IMR-90 (cell line): Measurements from ENCODE around the gene MOCOS. TPM values are rescaled to one million over a fixed set of nuclear protein-coding genes. Genes with fewer than 3 reads are reported as not detected.

Experiments
- ATAC-seq: fragments of 200-7000 bp; cut with Tn5 transposase; 2 replicates; pipeline ENCODE4 v1.9.1; 2020; ENCODE audit warnings: low read depth, mild to moderate bottlenecking, moderate library complexity
- BruUV-seq: library from RNA; stranded (reverse); fragments of 400-500 nt; replicated peaks from 2 replicates; lab custom pipeline; 2021; lab: Mats Ljungman, UMichigan
- CTCF ChIA-PET: fragments of 300-600 bp; formaldehyde crosslinking; extraction: SDS; loops from one replicate; lab custom pipeline; 2021; ENCODE audit warnings: antibody characterized with exemption; lab: Yijun Ruan, JAX
- POLR2A ChIA-PET: fragments of 300-600 bp; sonication (Branson Sonifier 250); formaldehyde crosslinking; loops from one replicate; lab custom pipeline; 2022; ENCODE audit warnings: antibody characterized with exemption; ENCODE audit not compliant: unreplicated experiment; lab: Charles Lee
- DNase-seq: peaks from one replicate; pipeline ENCODE4 v3.0.0; 2013
- H2AFZ ChIP-seq: replicated peaks from 2 replicates; pipeline ENCODE3; 2013; ENCODE audit warnings: low read length, mild to moderate bottlenecking; ENCODE audit not compliant: poor library complexity
- H2AK5ac ChIP-seq: 2 replicates; pipeline ENCODE4 v1.6.1; 2013; ENCODE audit warnings: low read depth, low read length, inconsistent platforms
- H2AK9ac ChIP-seq: replicated peaks from 2 replicates; pipeline ENCODE3; 2013; ENCODE audit warnings: mild to moderate bottlenecking, low read depth, low read length, moderate library complexity; ENCODE audit not compliant: poor library complexity
- H2BK120ac ChIP-seq: 2 replicates; pipeline ENCODE4 v1.6.1; 2013; ENCODE audit warnings: low read depth, low read length, inconsistent platforms
- H2BK15ac ChIP-seq: 3 replicates; pipeline ENCODE4 v1.6.1; 2013; ENCODE audit warnings: low read depth, low read length, inconsistent platforms
- H2BK20ac ChIP-seq: 2 replicates; pipeline ENCODE4 v1.6.1; 2013; ENCODE audit warnings: low read depth, mild to moderate bottlenecking, inconsistent platforms, low read length, moderate library complexity
- H2BK5ac ChIP-seq: 2 replicates; pipeline ENCODE4 v1.6.1; 2013; ENCODE audit warnings: mild to moderate bottlenecking, low read depth, low read length, inconsistent platforms; ENCODE audit not compliant: poor library complexity, severe bottlenecking
- H3K14ac ChIP-seq: replicated peaks from 2 replicates; pipeline ENCODE4 v1.6.1; 2013; ENCODE audit warnings: low read depth, low read length, inconsistent platforms
- H3K18ac ChIP-seq: 2 replicates; pipeline ENCODE4 v1.6.1; 2013; ENCODE audit warnings: low read depth, low read length, control low read depth
- H3K23ac ChIP-seq: 2 replicates; pipeline ENCODE4 v1.6.1; 2013; ENCODE audit warnings: low read depth, low read length, inconsistent platforms
- H3K27ac ChIP-seq: 2 replicates; pipeline ENCODE4 v1.5.1; 2013; ENCODE audit warnings: mild to moderate bottlenecking, control low read depth, low read length; ENCODE audit not compliant: insufficient read depth
- H3K27me3 ChIP-seq: 2 replicates; pipeline ENCODE4 v1.6.1; 2013; ENCODE audit warnings: low read length; ENCODE audit not compliant: control insufficient read depth, insufficient read depth
- H3K36me3 ChIP-seq: 2 replicates; pipeline ENCODE4 v1.6.1; 2013; ENCODE audit warnings: low read length, mixed read lengths; ENCODE audit not compliant: control insufficient read depth, insufficient read depth
- H3K4ac ChIP-seq: 2 replicates; pipeline ENCODE4 v1.6.1; 2013; ENCODE audit warnings: low read depth, low read length, inconsistent platforms
- H3K4me1 ChIP-seq: 2 replicates; pipeline ENCODE4 v1.6.1; 2013; ENCODE audit warnings: low read length, mixed read lengths; ENCODE audit not compliant: control insufficient read depth, insufficient read depth
- H3K4me2 ChIP-seq: 2 replicates; pipeline ENCODE4 v1.6.1; 2013; ENCODE audit warnings: low read depth, mild to moderate bottlenecking, control low read depth, low read length, moderate library complexity
- H3K4me3 ChIP-seq: 2 replicates; pipeline ENCODE4 v1.5.1; 2013; ENCODE audit warnings: low read depth, mild to moderate bottlenecking, control low read depth, low read length, moderate library complexity; ENCODE audit not compliant: insufficient read depth
- H3K56ac ChIP-seq: 2 replicates; pipeline ENCODE4 v1.6.1; 2013; ENCODE audit warnings: low read length, inconsistent platforms; ENCODE audit not compliant: insufficient read depth; ENCODE audit errors: extremely low read depth
- H3K79me1 ChIP-seq, 2 experiments: 2 replicates each; pipeline ENCODE4 v1.6.1; 2013; ENCODE audit warnings: low read length in 2 of 2, inconsistent platforms in 1 of 2, low read depth in 1 of 2
- H3K9ac ChIP-seq: 2 replicates; pipeline ENCODE4 v1.6.1; 2013; ENCODE audit warnings: low read depth, low read length, control low read depth
- H3K9me1 ChIP-seq: 2 replicates; pipeline ENCODE4 v1.6.1; 2013; ENCODE audit warnings: low read length, inconsistent platforms; ENCODE audit not compliant: insufficient read depth
- H3K9me3 ChIP-seq: 2 replicates; pipeline ENCODE4 v1.6.1; 2013; ENCODE audit warnings: low read length; ENCODE audit not compliant: control insufficient read depth, insufficient read depth
- H4K20me1 ChIP-seq: 2 replicates; pipeline ENCODE4 v1.6.1; 2013; ENCODE audit warnings: low read length, inconsistent platforms; ENCODE audit not compliant: insufficient read depth
- H4K5ac ChIP-seq: 2 replicates; pipeline ENCODE4 v1.6.1; 2013; ENCODE audit warnings: mild to moderate bottlenecking, low read depth, low read length, control low read depth
- H4K8ac ChIP-seq, 2 experiments: 2 replicates each; pipeline ENCODE4 v1.6.1; 2013; ENCODE audit warnings: low read depth in 2 of 2, low read length in 2 of 2, control low read depth in 1 of 2, inconsistent platforms in 1 of 2
- H4K91ac ChIP-seq: 2 replicates; pipeline ENCODE4 v1.6.1; 2013; ENCODE audit warnings: low read depth, low read length, inconsistent platforms; ENCODE audit not compliant: insufficient read depth
- BHLHE40 ChIP-seq: fragments of 150-350 bp; IDR thresholded peaks from 2 replicates; pipeline ENCODE4 v1.6.1; 2016; ENCODE audit warnings: mild to moderate bottlenecking, low read depth, low read length
- CEBPB ChIP-seq: IDR thresholded peaks from 2 replicates; pipeline ENCODE4 v1.6.1; 2012; ENCODE audit warnings: low read depth, low read length, improper control_type of control experiment
- FOS ChIP-seq: fragments of 150-350 bp; IDR thresholded peaks from 2 replicates; pipeline ENCODE4 v1.6.1; 2016; ENCODE audit warnings: low read depth, low read length
- MAZ ChIP-seq: IDR thresholded peaks from 2 replicates; pipeline ENCODE4 v1.6.1; 2012; ENCODE audit warnings: low read depth, mild to moderate bottlenecking, low read length, improper control_type of control experiment, moderate library complexity, borderline replicate concordance
- NFE2L2 ChIP-seq: fragments of 150-350 bp; IDR thresholded peaks from 2 replicates; pipeline ENCODE4 v1.6.1; 2016; ENCODE audit warnings: low read depth, mild to moderate bottlenecking, low read length
- RAD21 ChIP-seq: IDR thresholded peaks from 2 replicates; pipeline ENCODE4 v1.6.1; 2012; ENCODE audit warnings: low read length, improper control_type of control experiment
- SMC3 ChIP-seq: fragments of 150-350 bp; IDR thresholded peaks from 2 replicates; pipeline ENCODE4 v1.6.1; 2016; ENCODE audit warnings: low read depth, mild to moderate bottlenecking, antibody characterized with exemption, low read length, moderate library complexity
- WGBS, 2 experiments: methylation state at CpG; one replicate each; pipeline versions ENCODE4 v1.1.5 to v1.1.7; 2013; ENCODE audit warnings: missing lambda C conversion rate in 2 of 2; ENCODE audit not compliant: insufficient read length in 1 of 2; ENCODE audit errors: extremely low coverage in 2 of 2; 5-methylcytosine and 5-hydroxymethylcytosine counted together
- dilution Hi-C: fragments of 300-500 bp; cut with HindIII; formaldehyde crosslinking; loops from one replicate; pipeline ENCODE4 v1.14.3; 2018; ENCODE audit warnings: low sequenced_read_pairs; ENCODE audit not compliant: unreplicated experiment
- in situ Hi-C: fragments of 300-500 bp; cut with MboI; formaldehyde crosslinking; loops from 3 replicates; pipeline ENCODE4 v1.14.3; 2019; ENCODE audit warnings: low sequenced_read_pairs, inconsistent platforms, mixed read lengths
- intact Hi-C: fragments of 100-400 bp; cut with micrococcal nuclease; formaldehyde crosslinking; loops from 2 replicates; pipeline ENCODE4 v1.10.0; 2022
- polyA plus RNA-seq, 3 experiments: library from polyadenylated mRNA; depleted of rRNA; stranded (reverse); fragments of >200 nt; gene quantifications; 2 replicates each; pipeline ENCODE4 v1.2.3, GENCODE V29; 2012; ENCODE audit warnings: low replicate concordance in 1 of 3
- total RNA-seq: library from RNA; depleted of rRNA; stranded (reverse); fragments of >200 nt; gene quantifications from 2 replicates; pipeline ENCODE4 v1.2.3, GENCODE V29; 2012
- TF ChIP-seq, protein P1 (sequence below): fragments of 150-350 bp; IDR thresholded peaks from 2 replicates; pipeline ENCODE4 v1.6.1; 2016; ENCODE audit warnings: low read depth, mild to moderate bottlenecking, low read length, moderate library complexity, borderline replicate concordance
- TF ChIP-seq, protein P2 (sequence below): fragments of 150-350 bp; IDR thresholded peaks from 2 replicates; pipeline ENCODE4 v1.6.1; 2017; ENCODE audit warnings: mild to moderate bottlenecking, antibody characterized with exemption, low read length, low read depth

MOCOS gene
- total and polyA plus RNA-seq, 2 of the 4 experiments (the other 2 are of a cell fraction): 1.1 to 2.2 TPM

DNA sequence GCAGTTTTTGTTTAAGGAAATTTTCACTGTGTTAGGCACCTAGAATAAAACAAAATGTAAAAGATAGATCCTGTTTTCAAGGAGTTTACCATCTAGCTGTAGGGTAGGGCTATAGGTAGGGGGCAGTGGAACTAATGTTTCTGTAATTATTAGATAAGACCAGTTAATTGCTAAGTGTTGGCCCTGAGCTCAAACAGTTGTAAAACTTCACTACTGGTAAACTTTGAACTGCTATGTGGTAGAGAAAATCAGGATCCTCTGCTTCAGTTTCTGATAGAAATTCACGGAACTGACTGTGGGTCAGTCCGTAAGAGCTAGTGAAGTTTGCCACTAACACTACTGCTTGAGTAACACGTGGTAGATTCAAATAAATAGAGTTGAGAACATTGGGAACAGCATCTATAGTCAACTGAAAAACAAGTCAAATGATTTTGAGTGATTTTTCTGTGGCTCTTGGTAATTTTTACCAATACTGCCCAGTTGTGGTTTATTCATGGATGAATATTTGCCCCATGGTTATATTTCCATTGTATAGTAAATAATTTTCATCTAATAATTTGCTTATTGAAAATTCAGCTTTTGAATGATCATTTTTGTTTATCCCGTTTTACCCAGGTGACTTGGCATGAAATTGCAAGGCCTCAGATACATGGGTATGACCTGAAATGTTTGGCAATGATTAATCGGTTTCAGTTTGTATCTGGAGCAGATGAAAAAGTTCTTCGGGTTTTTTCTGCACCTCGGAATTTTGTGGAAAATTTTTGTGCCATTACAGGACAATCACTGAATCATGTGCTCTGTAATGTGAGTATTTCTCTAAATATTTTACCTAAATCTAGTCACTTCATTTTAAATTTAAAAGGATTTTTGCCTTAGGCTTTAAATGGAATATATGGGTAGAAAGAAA, 31.2 kb upstream of the MOCOS start:
- H3K36me3 ChIP-seq: peaks cover 37% of the 10 kb centered on the region
- in situ Hi-C loops: no loop called here
- DNase-seq (peak; percentile 70), ATAC-seq (no peak)
- no peaks in the 10 kb centered on the region for H3K27me3 ChIP-seq
- H2AFZ ChIP-seq: no peak overlapping the region
- BruUV-seq: no TSS peak
- H3K23ac ChIP-seq: peak overlapping the region; percentile 72; the same call in 1 of the 2 replicates
- peak overlapping the region; percentile 72 for H2BK120ac ChIP-seq
- intact Hi-C loops: no loop called here
- peak overlapping the region; percentile 66; the same call in 1 of the 2 replicates for H4K5ac ChIP-seq
- H4K8ac ChIP-seq: peak overlapping the region in 1 of 2 experiments; percentile 81; a peak in 2 of 4 replicates
- peak overlapping the region; percentile 43 for H4K91ac ChIP-seq
- 0 out of 2 replicates have a peak overlapping the region, but pooled peaks have one; percentile 61 for H3K56ac ChIP-seq
- peak overlapping the region; percentile 22; the same call in 1 of the 3 replicates for H2BK15ac ChIP-seq
- ChIA-PET CTCF (interaction anchor here (0.6 kb wide), 1 partner anchor 130 kb away, joined by 3 read pairs; no protein-coding TSS in a partner anchor), POLR2A (no interaction called here)
- H3K9me1 ChIP-seq: peaks cover 11% of the 10 kb centered on the region
- peak overlapping the region; percentile 67 for H3K14ac ChIP-seq
- TF ChIP-seq NFE2L2 (no peak), FOS (no peak), CEBPB (no peak), MAZ (no peak), RAD21 (no peak), SMC3 (no peak), BHLHE40 (no peak)
- TF ChIP-seq, protein P1, sequence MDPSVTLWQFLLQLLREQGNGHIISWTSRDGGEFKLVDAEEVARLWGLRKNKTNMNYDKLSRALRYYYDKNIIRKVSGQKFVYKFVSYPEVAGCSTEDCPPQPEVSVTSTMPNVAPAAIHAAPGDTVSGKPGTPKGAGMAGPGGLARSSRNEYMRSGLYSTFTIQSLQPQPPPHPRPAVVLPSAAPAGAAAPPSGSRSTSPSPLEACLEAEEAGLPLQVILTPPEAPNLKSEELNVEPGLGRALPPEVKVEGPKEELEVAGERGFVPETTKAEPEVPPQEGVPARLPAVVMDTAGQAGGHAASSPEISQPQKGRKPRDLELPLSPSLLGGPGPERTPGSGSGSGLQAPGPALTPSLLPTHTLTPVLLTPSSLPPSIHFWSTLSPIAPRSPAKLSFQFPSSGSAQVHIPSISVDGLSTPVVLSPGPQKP: no peak
- TF ChIP-seq, protein P2, sequence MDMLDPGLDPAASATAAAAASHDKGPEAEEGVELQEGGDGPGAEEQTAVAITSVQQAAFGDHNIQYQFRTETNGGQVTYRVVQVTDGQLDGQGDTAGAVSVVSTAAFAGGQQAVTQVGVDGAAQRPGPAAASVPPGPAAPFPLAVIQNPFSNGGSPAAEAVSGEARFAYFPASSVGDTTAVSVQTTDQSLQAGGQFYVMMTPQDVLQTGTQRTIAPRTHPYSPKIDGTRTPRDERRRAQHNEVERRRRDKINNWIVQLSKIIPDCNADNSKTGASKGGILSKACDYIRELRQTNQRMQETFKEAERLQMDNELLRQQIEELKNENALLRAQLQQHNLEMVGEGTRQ: no peak
- no peak overlapping the region for H2AK5ac ChIP-seq
- no peak overlapping the region for H3K27ac ChIP-seq
- H3K4ac ChIP-seq: peak overlapping the region; percentile 78; the same call in 1 of the 2 replicates
- H3K4me3 ChIP-seq: no peak overlapping the region
- peak overlapping the region; percentile 58; the same call in 1 of the 2 replicates for H3K4me2 ChIP-seq
- peak overlapping the region; percentile 92; the same call in 1 of the 2 replicates for H3K18ac ChIP-seq
- peaks cover 25% of the 10 kb centered on the region for H3K4me1 ChIP-seq
- peaks cover 18 to 45% of the 10 kb centered on the region in 2 experiments; a peak in 3 of 4 replicates for H3K79me1 ChIP-seq
- H4K20me1 ChIP-seq: no peaks in the 10 kb centered on the region
- H2BK20ac ChIP-seq: peak overlapping the region; percentile 88
- dilution Hi-C loops: no loop called here
- no peak overlapping the region for H3K9ac ChIP-seq
- H3K9me3 ChIP-seq: no peaks in the 10 kb centered on the region
- peak overlapping the region; percentile 61 for H2AK9ac ChIP-seq
- H2BK5ac ChIP-seq: peak overlapping the region; percentile 100
- 90% methylated on average over 2 of the region's 7 CpGs; no CpG with 5 or more reads in 1 of the 2 experiments for WGBS, 2 experiments
